Stimulated activated CD4-positive, alpha-beta T cell treated with anti-CD3 and anti-CD28 coated beads, Interleukin-1b, Interleukin-23, amount 100 ng/mL, for 4 hours (primary cell): Measurements from ENCODE around the gene FTO.

Experiments used
- DNase-seq, 2 donors: peaks; one replicate each; pipeline ENCODE4 v3.0.0-alpha.2; 2020; ENCODE audit warnings: low read depth in 2 of 2

FTO gene

DNA sequence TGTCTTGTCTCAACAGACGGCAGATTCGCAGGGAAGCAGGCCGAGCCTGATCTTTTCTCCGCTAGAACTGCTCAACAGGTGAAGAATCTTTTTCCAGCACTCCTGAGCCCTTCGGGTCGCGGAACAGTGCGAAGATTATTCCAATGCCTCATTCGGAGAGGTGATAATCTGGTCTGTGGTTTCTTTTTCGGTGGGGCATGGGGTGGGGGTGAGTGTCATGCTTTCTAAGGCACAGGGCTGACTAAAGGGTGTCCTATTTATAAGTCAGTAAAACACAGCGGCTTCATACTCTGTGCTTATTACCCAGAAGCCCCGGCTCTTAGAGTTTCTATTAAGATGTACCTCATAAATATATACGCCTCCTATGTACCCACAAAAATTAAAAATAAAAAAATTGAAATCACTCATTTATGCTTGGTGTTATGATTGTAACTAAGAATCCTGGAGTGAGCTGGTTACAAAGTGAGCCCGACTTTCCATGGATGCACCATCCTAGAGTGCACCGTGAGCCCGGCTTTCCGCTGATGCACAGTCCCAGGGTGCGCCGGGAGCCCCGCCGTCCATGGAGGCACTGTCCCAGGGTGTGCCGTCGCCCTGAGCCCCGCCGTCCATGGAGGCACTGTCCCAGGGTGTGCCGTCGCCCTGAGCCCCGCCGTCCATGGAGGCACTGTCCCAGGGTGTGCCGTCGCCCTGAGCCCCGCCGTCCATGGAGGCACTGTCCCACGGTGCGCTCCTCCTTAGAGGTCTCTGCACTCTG lies 417.8 kb downstream of the FTO start:
- DNase-seq = no peak

DNA sequence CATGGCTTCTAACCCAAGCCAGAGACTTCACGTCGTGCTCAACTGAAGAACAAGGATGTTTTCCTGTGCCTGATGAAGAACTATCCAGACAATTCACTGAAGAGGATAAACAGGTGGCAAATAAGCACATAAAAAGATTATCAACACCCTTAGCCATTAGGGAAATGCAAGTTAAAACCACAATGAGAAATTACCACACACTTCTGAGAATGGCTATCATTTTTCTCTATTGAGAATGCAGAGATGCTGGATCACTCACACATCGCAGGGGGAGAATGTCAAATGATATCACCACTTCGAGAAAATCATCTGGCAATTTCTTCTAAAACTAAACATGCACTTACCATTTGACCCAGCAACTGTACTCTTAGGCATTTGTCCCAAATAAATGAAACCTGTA lies 419.8 kb downstream of the FTO start:
- no peak for DNase-seq

DNA sequence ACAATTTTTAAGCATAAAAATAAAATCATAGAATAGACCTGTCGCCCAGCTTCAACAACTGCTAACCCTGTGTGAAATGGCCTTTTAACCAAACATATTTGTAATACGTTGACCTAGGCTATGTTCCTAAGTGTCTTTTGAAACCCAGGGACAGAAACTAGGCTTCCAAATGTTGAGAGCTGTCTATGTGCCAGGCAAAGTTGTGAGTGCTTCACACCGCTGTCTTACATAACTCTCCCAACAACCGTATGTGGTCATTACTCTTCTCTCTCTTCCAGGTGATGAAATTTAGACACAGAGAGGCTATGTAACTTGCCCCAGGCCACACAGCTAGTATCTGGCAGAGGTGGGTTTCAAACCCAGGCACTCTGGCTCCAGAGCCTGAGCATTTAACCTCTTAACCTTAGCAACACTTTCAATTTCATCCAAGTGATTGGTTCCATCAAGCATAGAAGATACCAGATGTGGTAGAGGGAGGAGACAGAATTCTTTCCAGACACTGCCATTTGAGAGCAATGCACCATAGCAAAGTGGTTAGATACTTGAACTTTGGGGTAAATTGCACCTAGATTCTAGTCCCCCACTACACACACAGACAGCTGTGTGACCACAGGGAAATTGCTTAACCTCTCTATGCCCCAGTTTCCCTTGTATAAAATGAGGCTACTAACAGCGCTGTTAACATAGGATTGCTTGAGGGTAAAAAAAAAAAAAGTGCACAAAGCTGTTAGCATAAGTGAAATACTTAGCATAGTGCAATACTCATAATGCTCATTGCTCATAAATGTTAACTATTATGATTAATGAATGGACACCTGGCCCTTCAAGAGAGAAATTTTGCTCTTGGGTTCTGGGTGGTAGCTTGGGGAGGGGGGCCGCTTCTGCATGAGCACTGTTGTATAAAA lies 422.0 kb downstream of the FTO start:
- no peak for DNase-seq

DNA sequence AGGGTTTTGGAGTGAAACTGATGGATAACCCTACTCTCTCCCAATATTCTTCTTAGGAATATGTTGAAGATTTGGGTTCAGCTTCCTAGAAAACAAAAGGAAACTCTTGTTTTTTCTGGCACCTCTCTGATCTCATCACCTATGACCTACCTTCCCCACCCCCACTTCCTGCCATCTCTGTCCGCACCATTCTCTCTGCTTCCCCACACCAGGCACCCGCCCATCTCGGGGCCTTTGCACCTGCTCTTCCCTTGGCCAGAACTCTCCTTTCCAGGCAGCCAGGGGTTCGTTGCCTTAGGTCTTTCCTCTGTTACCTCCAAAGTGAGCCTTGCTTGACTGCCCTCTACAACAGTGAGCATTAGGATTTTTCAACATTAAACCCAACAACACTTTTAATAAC lies 423.0 kb downstream of the FTO start:
- DNase-seq = no peak

DNA sequence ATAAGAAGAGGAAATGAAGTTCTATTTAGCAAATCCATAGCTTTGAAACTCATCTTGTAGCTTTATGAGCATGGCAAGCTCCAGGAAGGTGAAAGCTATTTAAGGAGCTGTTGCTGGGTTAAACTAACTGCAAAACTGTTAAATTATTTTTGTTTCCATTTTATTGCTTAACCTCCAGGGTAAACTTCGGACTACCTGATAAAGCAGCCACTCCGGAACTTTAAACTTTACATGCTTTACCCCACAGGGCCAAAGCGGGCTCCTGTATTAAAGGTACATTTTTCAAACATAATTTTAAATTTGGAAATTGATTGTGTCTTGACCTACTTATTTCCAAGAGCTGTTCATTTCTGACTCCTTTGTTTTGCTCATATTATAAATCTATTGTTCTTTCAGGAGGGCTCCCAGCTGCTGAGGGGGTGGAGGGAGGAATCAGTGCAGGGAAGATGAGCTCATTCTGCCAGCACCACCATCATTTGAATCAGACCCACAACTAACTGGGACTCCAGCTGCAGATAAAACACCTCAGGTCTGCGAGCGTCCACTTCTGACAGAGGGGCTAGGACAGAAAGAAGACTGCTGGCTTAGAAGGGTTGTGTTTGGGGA lies 424.8 kb downstream of the FTO start:
- no peak for DNase-seq

DNA sequence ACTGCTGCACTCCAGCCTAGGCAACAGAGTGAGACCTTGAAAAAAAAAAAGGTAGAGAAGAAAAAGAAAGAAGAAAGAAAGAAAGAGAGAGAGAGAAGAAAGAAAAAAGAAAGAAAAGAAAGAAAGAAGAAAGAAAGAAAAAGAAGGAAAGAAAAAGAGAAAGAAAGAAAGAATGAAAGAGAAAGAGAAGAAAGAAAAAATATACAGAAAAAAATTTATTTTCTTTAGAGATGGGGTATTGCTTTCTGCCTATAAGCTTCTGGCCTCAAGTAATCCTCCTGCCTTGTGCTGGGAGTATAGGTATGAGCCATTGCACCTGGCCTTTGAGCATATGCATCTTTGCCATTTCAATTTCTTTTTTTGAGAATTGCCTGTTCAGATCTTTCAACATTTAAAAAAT lies 425.9 kb downstream of the FTO start:
- no peak for DNase-seq

DNA sequence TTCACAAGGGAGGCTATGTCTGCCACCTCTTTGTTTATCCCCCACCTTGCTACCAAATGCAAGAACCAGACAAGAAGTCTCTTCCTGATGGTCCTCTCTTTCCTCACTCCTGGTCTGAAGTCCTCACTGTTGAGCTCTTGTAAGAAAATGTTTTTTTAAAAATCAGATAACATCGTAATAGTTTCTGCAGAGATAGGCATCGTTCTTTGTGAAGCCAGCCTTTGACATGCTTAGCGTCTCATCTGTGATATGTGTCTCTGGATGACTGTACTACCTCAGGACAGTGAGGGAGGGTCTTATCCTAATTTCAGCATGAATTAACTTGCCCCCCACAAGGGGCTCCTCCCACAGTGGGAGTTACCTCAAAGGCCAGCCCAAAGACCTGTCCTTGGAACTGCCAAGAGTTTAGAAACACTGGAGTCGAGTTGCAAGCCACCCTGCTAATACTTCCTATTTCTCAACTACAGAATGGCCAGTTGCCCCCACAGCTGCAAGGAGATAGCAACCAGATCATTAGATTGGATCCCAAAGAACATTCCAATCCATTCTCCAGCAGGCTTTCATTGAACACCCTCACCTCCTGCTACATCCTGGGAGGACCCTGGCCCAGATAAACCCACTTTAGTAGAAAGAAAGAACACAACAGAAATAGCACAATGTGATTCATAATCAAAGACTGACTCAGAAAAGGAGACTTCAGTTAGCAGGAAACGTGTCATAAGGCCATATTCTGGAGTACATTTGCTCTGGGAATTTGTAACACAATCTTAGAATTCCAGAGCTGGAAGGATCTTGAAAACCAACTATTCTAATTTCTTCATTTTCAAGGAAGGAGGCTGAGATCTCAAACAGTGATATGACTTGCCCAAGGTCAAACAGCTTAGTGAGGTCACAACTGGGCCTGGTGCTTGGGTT lies 431.7 kb downstream of the FTO start:
- no peak for DNase-seq

DNA sequence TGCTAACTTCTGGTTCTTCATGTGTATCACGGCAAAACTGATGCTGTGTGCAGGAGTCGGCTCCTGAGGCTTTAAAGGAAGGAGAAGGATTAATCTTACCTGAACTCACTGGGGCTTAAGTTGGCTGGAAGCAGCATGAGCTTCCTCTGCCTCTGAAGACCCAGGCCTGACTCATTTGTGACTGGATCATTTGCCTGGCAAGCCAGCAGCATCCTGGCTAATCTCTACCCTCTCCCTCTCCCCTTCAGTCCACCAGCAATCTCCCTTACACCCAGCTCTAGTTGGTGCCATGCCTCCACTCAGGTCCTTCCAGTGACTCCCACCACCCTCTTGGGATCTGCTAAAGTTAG lies 432.3 kb downstream of the FTO start:
- DNase-seq = no peak

DNA sequence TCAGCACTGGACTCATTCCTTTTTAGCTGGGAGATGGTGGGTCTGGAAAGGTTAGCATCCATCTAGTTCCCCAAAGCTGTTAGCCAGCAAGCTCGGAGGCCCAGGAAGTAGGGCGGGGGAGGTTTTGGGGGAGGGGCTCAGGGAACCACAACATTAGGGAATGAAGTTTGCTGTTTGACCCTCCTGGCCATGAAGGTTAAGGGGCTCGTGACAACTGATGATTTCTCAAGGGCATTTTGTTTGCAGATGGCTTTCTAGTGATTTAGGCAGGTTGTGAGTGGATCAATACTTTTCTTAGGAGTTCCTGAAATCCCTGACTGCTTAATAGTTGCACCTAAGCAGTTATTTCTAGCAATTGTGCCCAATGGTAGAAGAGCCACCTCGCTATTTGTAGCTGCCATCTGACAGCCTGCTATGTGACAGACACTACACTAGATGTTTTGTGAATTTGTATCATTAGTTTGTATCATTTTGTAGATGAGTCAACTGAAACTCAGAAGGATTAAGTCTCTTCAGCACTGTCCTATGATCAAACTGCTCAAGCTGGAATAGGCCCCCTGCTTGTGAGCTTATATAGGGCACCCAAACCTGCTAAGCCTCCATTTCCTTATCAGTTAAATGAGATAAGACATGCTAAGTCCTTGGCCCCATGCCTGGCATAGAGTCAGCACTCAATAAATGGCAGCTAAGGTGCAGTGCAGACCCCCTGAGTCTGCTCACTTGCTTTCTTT lies 436.3 kb downstream of the FTO start:
- no peak for DNase-seq

DNA sequence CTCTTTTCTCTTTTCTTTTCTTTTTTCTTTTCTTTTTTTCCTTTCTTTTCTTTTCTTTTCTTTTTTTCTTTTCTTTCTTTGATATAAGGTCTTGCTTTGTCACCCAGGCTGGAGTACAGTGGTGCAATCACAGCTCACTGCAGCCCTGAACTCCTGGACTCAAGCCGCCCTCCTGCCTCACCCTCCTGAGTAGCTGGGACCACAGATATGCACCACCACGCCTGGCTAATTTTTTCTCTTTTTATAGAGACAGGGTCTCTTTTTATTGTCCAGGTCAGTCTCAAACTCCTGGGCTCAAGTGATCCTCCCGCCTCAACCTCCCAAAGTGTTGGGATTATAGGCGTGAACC lies 436.8 kb downstream of the FTO start:
- DNase-seq = no peak

DNA sequence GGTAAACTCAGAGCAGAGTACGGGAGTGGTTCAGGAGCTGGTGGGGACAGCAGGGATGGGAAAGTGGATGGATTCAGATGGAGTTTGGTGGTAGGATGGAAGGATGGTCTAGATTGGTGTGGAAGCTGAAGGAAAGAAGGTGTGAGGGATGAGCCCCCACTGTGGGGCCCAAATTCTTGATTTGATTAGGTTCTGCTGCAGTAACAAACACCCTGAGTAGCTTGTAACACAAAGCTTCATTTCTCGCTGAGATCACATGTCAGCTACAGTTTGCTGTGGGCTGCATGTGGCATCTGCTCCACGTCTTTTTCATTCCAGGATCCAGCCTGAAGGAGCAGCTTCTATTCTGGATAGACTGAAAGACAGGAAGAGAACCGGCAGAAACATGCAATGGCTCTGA lies 438.8 kb downstream of the FTO start:
- DNase-seq = no peak

DNA sequence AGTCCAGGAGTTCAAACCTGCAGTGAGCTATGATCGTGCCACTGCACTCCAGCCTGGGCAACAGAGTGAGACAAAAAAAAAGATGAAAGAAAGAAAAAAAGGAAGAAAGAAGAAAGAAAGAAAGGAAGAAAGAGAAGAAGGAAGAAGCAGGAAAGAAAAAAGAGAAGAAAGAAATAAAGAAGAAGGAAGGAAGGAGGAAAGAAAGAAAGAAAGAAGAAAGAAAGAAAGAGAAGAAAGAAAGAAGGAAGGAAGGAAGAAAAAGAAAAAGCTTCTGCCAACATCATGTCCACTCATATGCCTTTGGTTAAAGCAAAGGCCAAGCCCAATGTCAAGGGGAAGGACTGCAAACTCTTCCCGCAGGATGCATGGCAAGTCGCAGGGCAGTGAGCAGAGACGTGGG lies 439.5 kb downstream of the FTO start:
- no peak for DNase-seq

DNA sequence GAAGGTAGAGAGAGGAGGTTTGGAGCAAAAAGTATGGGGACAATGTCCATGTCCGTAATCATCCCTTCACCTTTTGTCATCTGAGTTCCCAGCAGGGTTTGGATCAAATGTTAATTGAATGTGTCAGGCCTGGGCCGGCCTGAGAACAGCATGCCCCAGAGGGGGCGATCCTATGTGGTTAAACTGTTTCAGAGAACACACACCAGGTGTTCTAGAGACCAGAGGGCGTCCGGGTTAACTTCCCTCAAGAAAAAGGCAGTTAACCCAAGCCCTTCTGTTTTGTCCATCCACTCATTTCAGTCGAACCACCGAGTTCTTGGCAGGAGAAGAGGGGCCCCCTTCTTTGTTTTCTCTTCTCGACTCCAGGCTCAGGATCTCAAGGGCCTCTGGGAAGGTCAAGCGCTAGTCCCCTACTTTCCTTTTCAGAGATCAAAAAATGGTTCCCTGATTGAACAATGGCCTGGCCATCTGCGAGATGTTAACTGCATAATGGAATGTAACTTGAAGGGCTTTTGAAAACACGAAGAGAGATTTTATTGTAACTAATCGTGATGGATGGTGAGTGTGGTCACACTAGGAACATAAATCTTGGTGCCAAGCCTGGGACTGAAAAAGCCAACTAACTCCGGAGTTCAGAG lies 440.1 kb downstream of the FTO start:
- DNase-seq = no peak

DNA sequence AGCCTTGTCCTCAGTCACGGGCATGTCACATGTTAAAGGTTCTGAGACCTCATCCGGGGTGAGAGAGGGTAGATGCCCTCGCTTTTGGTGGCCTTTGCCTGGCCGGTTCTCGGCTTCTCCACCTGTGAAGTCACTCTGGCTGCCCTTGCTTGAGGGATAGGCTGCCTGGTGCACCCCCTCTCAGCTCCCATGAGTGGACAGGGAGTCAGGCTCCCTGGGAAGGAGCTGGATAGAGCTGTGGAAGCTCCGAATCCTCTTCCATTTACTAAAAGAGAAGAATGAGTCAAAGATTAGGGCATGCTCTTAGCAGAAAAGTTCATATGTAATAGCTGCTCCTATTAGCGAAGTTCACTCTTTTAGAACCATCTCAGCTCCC lies 440.6 kb downstream of the FTO start:
- no peak for DNase-seq

DNA sequence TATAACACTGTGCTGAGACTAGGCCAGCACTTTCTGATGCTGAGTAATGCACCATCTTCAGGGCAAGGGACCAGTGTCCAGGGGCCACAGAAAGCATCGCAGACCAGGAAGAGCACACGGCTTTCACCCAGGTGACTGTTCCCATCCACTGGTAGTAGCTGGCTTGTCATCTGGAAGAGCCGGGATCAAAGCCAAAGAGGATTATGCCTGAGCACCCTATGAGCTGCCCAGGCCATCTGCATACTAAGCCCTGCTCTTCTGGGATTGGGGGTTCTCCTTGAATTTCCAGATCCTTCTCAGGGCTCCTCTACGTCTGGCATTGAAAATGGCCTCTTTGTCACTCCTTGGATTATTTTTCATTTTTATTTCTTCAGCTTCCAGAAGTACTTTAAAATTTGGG lies 441.9 kb downstream of the FTO start:
- DNase-seq = no peak

DNA sequence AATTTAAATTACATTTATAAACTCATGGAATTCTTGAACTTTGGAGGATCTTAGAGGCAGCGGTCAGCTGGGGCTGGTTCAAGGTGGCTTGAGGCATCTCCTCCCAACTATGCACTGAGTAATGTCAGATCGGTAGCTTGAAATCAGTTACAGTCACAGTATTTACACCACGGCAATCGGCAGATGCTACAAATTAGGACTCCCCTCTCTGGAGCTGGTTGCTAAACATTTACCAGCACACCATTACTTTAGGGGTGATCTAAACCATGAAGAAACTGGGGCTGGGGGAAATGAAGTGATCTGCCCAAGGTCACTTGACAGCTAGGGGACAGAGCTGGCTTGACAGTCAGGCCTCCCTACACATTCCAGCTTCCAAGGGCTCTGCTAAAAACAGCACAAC lies 445.0 kb downstream of the FTO start:
- DNase-seq = no peak

DNA sequence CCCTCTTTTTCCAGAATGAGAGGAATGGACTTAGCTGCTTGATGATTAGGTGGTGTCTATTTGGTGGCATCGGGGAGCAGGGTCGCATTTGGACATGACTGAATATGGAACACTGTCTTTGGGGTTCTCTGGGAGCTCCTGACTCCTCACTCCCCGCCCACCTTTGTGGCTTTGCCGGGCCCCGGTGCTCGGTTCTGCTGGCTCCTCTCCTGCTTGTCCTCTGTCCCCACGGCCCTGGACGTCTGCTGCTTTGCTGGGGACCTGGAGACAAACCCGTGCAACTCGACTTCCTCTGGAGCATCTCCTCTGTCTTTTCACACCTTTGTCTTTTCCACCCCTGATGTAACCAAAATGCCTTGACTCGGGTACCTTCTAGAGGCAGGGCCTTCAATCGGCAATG lies 446.9 kb downstream of the FTO start:
- no peak for DNase-seq

DNA sequence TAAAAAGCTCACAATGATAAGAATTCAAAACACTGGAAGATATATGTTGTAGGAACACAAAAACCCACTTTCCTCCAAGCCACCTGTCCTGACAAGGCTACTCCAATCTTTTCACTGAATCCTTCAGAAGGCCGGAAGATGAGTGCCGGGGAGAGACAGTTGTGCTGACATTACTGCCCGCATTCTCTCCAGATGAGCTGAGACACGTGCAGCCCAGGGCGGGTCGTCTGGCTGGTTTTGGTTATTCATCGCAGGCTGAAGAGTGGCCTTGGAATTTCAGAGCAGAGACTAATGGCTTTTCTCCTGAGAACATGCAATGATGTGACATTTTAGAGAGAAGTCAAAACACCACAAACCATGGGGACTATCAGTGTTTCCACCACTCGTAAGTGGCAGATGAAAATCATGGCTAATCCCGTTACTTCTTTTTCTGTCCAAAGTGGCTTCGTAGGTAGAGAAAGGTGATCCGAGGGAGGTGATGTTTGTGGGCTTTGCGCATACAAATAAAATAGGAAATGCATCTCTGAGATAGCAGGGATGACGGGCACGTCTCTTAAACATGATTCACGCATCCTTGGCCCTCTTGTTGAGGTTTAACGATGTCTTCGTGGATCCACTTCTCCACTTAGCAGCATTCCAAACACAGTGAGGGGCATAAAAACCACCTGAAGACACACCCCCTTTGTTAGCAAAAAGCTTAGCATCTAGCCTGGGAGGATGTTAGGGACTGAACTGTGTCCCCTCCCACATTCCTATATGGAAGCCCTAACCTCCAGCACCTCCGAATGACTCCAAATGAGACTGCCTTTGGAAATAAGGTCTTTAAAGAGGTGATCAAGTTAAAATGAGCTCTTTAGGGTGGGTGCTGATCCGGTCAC lies 448.6 kb downstream of the FTO start:
- no peak for DNase-seq

DNA sequence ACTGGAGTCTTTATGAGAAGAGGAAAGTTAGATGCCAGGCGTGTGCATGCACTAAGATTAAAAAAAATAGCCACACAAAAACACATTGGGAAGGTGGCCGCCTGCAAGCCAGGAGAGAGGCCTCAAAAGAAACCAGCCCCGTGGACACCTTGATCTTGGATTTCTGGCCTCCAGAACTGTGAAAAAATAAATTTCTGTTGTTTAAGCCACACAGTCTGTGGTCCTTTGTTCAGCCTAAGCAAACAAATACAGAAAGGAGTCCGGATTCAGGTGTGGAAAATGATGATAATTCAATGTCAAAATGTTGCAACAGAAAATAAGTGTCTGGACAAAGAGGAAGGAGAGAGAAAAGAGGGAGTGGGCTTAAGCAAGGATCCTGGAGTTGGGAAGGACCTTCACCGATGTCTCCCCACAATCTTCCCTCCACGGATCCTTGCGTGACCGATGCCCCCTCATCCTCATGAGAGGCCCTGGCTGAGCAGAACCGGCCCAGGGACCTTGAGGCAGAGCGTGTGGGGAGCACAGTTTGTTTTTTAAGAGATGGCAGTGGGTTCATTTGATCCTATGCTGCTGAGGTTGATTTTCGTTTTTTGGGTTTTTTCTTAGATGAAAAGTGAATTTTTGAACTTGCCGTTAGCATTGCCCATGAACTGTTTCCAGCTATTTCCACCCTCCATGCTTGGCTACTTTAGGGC lies 449.4 kb downstream of the FTO start:
- no peak for DNase-seq
